HG02623 (cell line): Measurements from ENCODE around the gene OR2F1.

Source experiments
- ATAC-seq: cut with Tn5 transposase; IDR thresholded peaks from one replicate; pipeline ENCODE4 v1.9.1; 2021; ENCODE audit warnings: moderate library complexity; ENCODE audit not compliant: unreplicated experiment

OR2F1 gene

GRCh38 chr7:143954544-143954943 is at the start of gene OR2F1:
Gene OR2F1 (plus strand): TSS chr7:143954844. CDS start chr7:143959971, 5,127 bp downstream.
- no peak for ATAC-seq

GRCh38 chr7:143905509-143905908 is 49.1 kb upstream of the OR2F1 start:
- ATAC-seq = no peak

GRCh38 chr7:143906151-143906550 is 48.5 kb upstream of the OR2F1 start:
- ATAC-seq = no peak

- ATAC-seq = no peak
These were observed 47.7 kb upstream of the OR2F1 start for GRCh38 chr7:143906895-143907294.

GRCh38 chr7:143908120-143908519 is 46.5 kb upstream of the OR2F1 start:
- ATAC-seq = no peak

GRCh38 chr7:143909863-143910262 is 44.8 kb upstream of the OR2F1 start:
- no peak for ATAC-seq

GRCh38 chr7:143910473-143911248 is 44.0 kb upstream of the OR2F1 start:
- no peak for ATAC-seq

GRCh38 chr7:143913945-143914615 is 40.6 kb upstream of the OR2F1 start:
- no peak for ATAC-seq

- ATAC-seq = no peak
These were observed 39.5 kb upstream of the OR2F1 start for GRCh38 chr7:143914938-143915652.

- no peak for ATAC-seq
These were observed 29.8 kb upstream of the OR2F1 start for GRCh38 chr7:143924851-143925250.

- no peak for ATAC-seq
These were observed 25.3 kb upstream of the OR2F1 start for GRCh38 chr7:143929224-143929920.

- ATAC-seq = no peak
These were observed 22.9 kb upstream of the OR2F1 start for GRCh38 chr7:143931739-143932138.

GRCh38 chr7:143934526-143935325 is 19.9 kb upstream of the OR2F1 start, which contains the start of gene OR2F2:
Gene OR2F2 (plus strand): TSS chr7:143935233. CDS start chr7:143935233, 0 bp downstream.
- ATAC-seq = no peak

- no peak for ATAC-seq
These were observed 18.3 kb upstream of the OR2F1 start for GRCh38 chr7:143936087-143937009.

- ATAC-seq = no peak
These were observed 16.0 kb upstream of the OR2F1 start for GRCh38 chr7:143938379-143939243.

- ATAC-seq = no peak
These were observed 9.2 kb upstream of the OR2F1 start for GRCh38 chr7:143945423-143945822.

GRCh38 chr7:143947111-143947510 is 7.5 kb upstream of the OR2F1 start:
- ATAC-seq = no peak

- no peak for ATAC-seq
These were observed 5.9 kb upstream of the OR2F1 start for GRCh38 chr7:143948733-143949132.
